K562 (cell line): ENCODE data around the gene RTN4. TPM values are rescaled to one million over a fixed set of nuclear protein-coding genes. Genes with fewer than 3 reads are reported as not detected.
A peak's percentile ranks its signal among the peaks of the same experiment; 100 is the strongest.

Experiments used
- CBX8 ChIP-seq: fragments of 200-600 bp; sonication (generic); IDR thresholded peaks from 2 replicates; pipeline ENCODE4 v1.6.1; 2012; ENCODE audit warnings: borderline replicate concordance, mixed run types, low read depth, mild to moderate bottlenecking, moderate library complexity, mixed read lengths, low read length, control low read depth, inconsistent platforms; ENCODE audit not compliant: poor library complexity, severe bottlenecking; ENCODE audit errors: extremely low read depth
- DIDO1 ChIP-seq: fragments of 450-650 bp; IDR thresholded peaks from 2 replicates; pipeline ENCODE4 v1.6.1; 2016; ENCODE audit warnings: low read depth, missing biosample characterization, missing genetic modification characterization
- HDAC3 ChIP-seq: fragments of 450-650 bp; IDR thresholded peaks from 2 replicates; pipeline ENCODE4 v1.6.1; 2018; ENCODE audit warnings: borderline replicate concordance, mild to moderate bottlenecking, moderate library complexity; ENCODE audit not compliant: partially characterized antibody
- MCM5 ChIP-seq: fragments of 450-650 bp; IDR thresholded peaks from 2 replicates; pipeline ENCODE4 v1.6.1; 2016; ENCODE audit warnings: low read depth
- NFIX ChIP-seq: fragments of 250-450 bp; sonication (Bioruptor Pico); IDR thresholded peaks from 2 replicates; pipeline ENCODE4 v1.4.0; 2020; ENCODE audit warnings: low read depth, mild to moderate bottlenecking, moderate library complexity
- NR2F6 ChIP-seq: fragments of 450-650 bp; formaldehyde crosslinking; IDR thresholded peaks from 2 replicates; pipeline ENCODE4 v1.4.0; 2020; ENCODE audit warnings: mild to moderate bottlenecking
- RBM14 ChIP-seq: fragments of 200-400 bp; formaldehyde crosslinking; IDR thresholded peaks from 2 replicates; pipeline ENCODE4 v1.6.1; 2018; ENCODE audit warnings: low read depth, mild to moderate bottlenecking, low read length, moderate library complexity, borderline replicate concordance; ENCODE audit not compliant: insufficient read depth
- SRSF7 ChIP-seq: fragments of 200-400 bp; formaldehyde crosslinking; optimal IDR thresholded peaks from 2 replicates; pipeline ENCODE3; 2017; ENCODE audit warnings: mild to moderate bottlenecking, low read depth, low read length
- TSC22D4 ChIP-seq: fragments of 450-650 bp; IDR thresholded peaks from 2 replicates; pipeline ENCODE4 v1.6.1; 2016; ENCODE audit warnings: missing genetic modification characterization, missing biosample characterization, control low read depth
- ZNF699 ChIP-seq: fragments of 250-450 bp; sonication (Bioruptor Pico); IDR thresholded peaks from 2 replicates; pipeline ENCODE4 v1.8.0; 2021; ENCODE audit warnings: mild to moderate bottlenecking, moderate library complexity; ENCODE audit not compliant: insufficient replicate concordance
- polyA plus RNA-seq, 8 experiments: library from polyadenylated mRNA; depleted of rRNA in 4 of 8; stranded (reverse) in 5 of 8; unstranded in 3 of 8; fragments of >200 nt; fragmentation: Nextera tagmentation in 2 of 8; fragmentation: Illumina TruSeq in 1 of 8; extraction: Ambion mirVana in 2 of 8; extraction: Trizol in 1 of 8; gene quantifications; 2 replicates each; pipeline versions ENCODE4 v1.2.1 to v1.2.3, GENCODE V29; 2011 to 2014; ENCODE audit warnings: inconsistent platforms in 1 of 8, missing spikeins in 1 of 8
- total RNA-seq, 7 experiments: library from RNA; depleted of rRNA in 6 of 7; stranded (reverse); fragments of >200 nt in 6 of 7; fragmentation: Illumina TruSeq in 2 of 7; extraction: Trizol in 2 of 7; gene quantifications; 2 replicates each; pipeline versions ENCODE4 v1.2.1 to v1.2.3, GENCODE V29; 2011 to 2021; ENCODE audit warnings: low replicate concordance in 1 of 7
- TF ChIP-seq, protein P1 (sequence below): sonication (generic); formaldehyde crosslinking; IDR thresholded peaks from 2 replicates; pipeline ENCODE4 v1.8.0; 2023; ENCODE audit warnings: mild to moderate bottlenecking, missing genetic modification reagents
- TF ChIP-seq, protein P2 (sequence below): fragments of 250-450 bp; sonication (Bioruptor Pico); IDR thresholded peaks from 2 replicates; pipeline ENCODE4 v1.9.0; 2021; ENCODE audit warnings: mild to moderate bottlenecking
- TF ChIP-seq, protein P3 (sequence below): sonication (generic); formaldehyde crosslinking; IDR thresholded peaks from 2 replicates; pipeline ENCODE4 v1.8.0; 2023; ENCODE audit warnings: mild to moderate bottlenecking, missing genetic modification reagents
- TF ChIP-seq, protein P4 (sequence below), 2 experiments: fragments of 450-650 bp; IDR thresholded peaks; 2 replicates each; pipeline ENCODE4 v1.6.1; 2018; ENCODE audit warnings: mild to moderate bottlenecking in 2 of 2, low read depth in 1 of 2; ENCODE audit not compliant: partially characterized antibody in 2 of 2
- TF ChIP-seq, protein P5 (sequence below): fragments of 250-450 bp; sonication (Bioruptor Pico); IDR thresholded peaks from 2 replicates; pipeline ENCODE4 v1.5.0; 2020; ENCODE audit warnings: mild to moderate bottlenecking

Gene RTN4
- total and polyA plus RNA-seq, 9 of the 15 experiments (the other 6 are each of a cell fraction or from before 2014, with no cell fraction given), result 73.0 to 248 (median 116) TPM

DNA sequence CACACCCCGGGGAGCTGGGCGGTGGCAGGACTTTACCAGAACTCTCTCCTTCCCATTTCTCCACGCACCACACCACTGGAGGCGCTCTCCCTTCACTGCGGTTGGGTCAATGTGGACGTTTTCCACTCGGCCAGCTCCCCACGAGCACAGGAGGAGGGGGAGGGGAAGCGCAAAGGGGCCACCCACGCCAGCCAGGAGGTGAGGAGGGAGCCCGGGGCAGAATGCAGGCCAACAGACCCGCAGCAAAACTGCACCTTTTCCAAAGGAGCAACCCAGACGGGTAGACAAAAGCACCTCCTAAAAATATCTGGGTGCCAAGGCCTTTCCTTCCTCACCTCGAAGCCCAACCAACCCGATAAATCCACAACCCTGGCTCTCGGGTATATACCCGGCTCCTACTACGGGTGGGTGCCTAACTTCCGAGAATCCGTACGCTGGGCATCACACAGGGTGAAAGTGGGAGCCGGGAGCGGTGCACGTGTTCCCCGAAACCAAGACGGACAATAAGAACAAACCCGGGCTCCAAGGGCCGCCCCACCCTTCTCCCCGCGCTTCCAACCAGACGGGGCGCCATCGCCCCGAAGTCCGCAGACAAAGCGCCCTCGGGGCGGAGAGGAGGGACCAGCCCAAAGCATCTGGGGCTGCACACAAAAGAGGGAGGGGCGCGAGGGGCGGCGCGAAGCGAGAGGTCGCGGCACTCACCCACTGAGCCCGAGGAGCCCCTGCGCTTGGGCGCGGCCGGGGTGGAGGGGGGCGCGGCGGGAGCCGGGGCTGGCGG, 1.0 kb downstream of the RTN4 start (continued):
- TF ChIP-seq NR2F6 (CRISPR knock-in tag), result no peak
- TF ChIP-seq RBM14, result no peak
- no peak for TF ChIP-seq ZNF699 (CRISPR knock-in tag)
- TF ChIP-seq MCM5, result no peak
- TF ChIP-seq SRSF7, result no peak
- TF ChIP-seq NFIX, result no peak
- TF ChIP-seq, protein P1, sequence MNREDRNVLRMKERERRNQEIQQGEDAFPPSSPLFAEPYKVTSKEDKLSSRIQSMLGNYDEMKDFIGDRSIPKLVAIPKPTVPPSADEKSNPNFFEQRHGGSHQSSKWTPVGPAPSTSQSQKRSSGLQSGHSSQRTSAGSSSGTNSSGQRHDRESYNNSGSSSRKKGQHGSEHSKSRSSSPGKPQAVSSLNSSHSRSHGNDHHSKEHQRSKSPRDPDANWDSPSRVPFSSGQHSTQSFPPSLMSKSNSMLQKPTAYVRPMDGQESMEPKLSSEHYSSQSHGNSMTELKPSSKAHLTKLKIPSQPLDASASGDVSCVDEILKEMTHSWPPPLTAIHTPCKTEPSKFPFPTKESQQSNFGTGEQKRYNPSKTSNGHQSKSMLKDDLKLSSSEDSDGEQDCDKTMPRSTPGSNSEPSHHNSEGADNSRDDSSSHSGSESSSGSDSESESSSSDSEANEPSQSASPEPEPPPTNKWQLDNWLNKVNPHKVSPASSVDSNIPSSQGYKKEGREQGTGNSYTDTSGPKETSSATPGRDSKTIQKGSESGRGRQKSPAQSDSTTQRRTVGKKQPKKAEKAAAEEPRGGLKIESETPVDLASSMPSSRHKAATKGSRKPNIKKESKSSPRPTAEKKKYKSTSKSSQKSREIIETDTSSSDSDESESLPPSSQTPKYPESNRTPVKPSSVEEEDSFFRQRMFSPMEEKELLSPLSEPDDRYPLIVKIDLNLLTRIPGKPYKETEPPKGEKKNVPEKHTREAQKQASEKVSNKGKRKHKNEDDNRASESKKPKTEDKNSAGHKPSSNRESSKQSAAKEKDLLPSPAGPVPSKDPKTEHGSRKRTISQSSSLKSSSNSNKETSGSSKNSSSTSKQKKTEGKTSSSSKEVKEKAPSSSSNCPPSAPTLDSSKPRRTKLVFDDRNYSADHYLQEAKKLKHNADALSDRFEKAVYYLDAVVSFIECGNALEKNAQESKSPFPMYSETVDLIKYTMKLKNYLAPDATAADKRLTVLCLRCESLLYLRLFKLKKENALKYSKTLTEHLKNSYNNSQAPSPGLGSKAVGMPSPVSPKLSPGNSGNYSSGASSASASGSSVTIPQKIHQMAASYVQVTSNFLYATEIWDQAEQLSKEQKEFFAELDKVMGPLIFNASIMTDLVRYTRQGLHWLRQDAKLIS (CRISPR knock-in tag), result peak; percentile 72; the same call in 1 of the 2 replicates
- TF ChIP-seq, protein P2, sequence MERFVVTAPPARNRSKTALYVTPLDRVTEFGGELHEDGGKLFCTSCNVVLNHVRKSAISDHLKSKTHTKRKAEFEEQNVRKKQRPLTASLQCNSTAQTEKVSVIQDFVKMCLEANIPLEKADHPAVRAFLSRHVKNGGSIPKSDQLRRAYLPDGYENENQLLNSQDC (CRISPR knock-in tag), result no peak
- TF ChIP-seq TSC22D4 (tag), result no peak
- TF ChIP-seq, protein P3, sequence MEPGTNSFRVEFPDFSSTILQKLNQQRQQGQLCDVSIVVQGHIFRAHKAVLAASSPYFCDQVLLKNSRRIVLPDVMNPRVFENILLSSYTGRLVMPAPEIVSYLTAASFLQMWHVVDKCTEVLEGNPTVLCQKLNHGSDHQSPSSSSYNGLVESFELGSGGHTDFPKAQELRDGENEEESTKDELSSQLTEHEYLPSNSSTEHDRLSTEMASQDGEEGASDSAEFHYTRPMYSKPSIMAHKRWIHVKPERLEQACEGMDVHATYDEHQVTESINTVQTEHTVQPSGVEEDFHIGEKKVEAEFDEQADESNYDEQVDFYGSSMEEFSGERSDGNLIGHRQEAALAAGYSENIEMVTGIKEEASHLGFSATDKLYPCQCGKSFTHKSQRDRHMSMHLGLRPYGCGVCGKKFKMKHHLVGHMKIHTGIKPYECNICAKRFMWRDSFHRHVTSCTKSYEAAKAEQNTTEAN (CRISPR knock-in tag), result no peak
- TF ChIP-seq DIDO1, result no peak
- TF ChIP-seq CBX8, result no peak
- TF ChIP-seq, protein P4, sequence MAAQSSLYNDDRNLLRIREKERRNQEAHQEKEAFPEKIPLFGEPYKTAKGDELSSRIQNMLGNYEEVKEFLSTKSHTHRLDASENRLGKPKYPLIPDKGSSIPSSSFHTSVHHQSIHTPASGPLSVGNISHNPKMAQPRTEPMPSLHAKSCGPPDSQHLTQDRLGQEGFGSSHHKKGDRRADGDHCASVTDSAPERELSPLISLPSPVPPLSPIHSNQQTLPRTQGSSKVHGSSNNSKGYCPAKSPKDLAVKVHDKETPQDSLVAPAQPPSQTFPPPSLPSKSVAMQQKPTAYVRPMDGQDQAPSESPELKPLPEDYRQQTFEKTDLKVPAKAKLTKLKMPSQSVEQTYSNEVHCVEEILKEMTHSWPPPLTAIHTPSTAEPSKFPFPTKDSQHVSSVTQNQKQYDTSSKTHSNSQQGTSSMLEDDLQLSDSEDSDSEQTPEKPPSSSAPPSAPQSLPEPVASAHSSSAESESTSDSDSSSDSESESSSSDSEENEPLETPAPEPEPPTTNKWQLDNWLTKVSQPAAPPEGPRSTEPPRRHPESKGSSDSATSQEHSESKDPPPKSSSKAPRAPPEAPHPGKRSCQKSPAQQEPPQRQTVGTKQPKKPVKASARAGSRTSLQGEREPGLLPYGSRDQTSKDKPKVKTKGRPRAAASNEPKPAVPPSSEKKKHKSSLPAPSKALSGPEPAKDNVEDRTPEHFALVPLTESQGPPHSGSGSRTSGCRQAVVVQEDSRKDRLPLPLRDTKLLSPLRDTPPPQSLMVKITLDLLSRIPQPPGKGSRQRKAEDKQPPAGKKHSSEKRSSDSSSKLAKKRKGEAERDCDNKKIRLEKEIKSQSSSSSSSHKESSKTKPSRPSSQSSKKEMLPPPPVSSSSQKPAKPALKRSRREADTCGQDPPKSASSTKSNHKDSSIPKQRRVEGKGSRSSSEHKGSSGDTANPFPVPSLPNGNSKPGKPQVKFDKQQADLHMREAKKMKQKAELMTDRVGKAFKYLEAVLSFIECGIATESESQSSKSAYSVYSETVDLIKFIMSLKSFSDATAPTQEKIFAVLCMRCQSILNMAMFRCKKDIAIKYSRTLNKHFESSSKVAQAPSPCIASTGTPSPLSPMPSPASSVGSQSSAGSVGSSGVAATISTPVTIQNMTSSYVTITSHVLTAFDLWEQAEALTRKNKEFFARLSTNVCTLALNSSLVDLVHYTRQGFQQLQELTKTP (IDR thresholded peaks at IDR 0.05; ENCODE audit: low read depth in 1 of 2, partially characterized antibody in 2 of 2), result peak in 1 of 2 experiments; percentile 86
- TF ChIP-seq, protein P5, sequence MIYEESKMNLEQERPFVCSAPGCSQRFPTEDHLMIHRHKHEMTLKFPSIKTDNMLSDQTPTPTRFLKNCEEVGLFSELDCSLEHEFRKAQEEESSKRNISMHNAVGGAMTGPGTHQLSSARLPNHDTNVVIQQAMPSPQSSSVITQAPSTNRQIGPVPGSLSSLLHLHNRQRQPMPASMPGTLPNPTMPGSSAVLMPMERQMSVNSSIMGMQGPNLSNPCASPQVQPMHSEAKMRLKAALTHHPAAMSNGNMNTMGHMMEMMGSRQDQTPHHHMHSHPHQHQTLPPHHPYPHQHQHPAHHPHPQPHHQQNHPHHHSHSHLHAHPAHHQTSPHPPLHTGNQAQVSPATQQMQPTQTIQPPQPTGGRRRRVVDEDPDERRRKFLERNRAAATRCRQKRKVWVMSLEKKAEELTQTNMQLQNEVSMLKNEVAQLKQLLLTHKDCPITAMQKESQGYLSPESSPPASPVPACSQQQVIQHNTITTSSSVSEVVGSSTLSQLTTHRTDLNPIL (CRISPR knock-in tag), result no peak
- TF ChIP-seq HDAC3, result no peak
